GM23338 (cell line): ENCODE measurements around the gene BMP5. TPM values are rescaled to one million over a fixed set of nuclear protein-coding genes. Genes with fewer than 3 reads are reported as not detected.

Experiments used
- ATAC-seq: fragments of 200-7000 bp; cut with Tn5 transposase; 3 replicates; pipeline ENCODE4 v1.9.1; 2020
- DNase-seq: peaks from one replicate; pipeline ENCODE4 v3.0.0-alpha.2; 2015; ENCODE audit warnings: low spot score
- H2AFZ ChIP-seq: fragments of 200-600 bp; sonication (generic); 2 replicates; pipeline ENCODE4 v1.8.0; 2016; ENCODE audit warnings: antibody characterized with exemption, mild to moderate bottlenecking, moderate library complexity
- H3F3A ChIP-seq: fragments of 200-600 bp; sonication (generic); replicated peaks from 2 replicates; pipeline ENCODE4 v1.8.0; 2017; ENCODE audit warnings: antibody characterized with exemption, mixed run types, low read depth
- H3K27ac ChIP-seq: fragments of 200-600 bp; sonication (generic); 2 replicates; pipeline ENCODE4 v1.6.1; 2016; ENCODE audit warnings: low read depth
- H3K27me3 ChIP-seq: fragments of 200-600 bp; sonication (generic); 2 replicates; pipeline ENCODE4 v1.8.0; 2016; ENCODE audit warnings: mild to moderate bottlenecking, mixed run types, moderate library complexity; ENCODE audit not compliant: insufficient read depth
- H3K36me3 ChIP-seq: fragments of 200-600 bp; sonication (generic); 2 replicates; pipeline ENCODE4 v1.8.0; 2016; ENCODE audit warnings: mild to moderate bottlenecking; ENCODE audit not compliant: insufficient read depth
- H3K4me1 ChIP-seq: fragments of 200-600 bp; sonication (generic); 2 replicates; pipeline ENCODE4 v1.8.0; 2016; ENCODE audit warnings: mild to moderate bottlenecking, moderate library complexity; ENCODE audit not compliant: insufficient read depth
- H3K4me2 ChIP-seq: fragments of 200-600 bp; sonication (generic); 2 replicates; pipeline ENCODE4 v1.7.1; 2017; ENCODE audit warnings: mixed run types
- H3K4me3 ChIP-seq: fragments of 200-600 bp; sonication (generic); 2 replicates; pipeline ENCODE4 v1.6.1; 2016; ENCODE audit warnings: mixed run types
- H3K79me2 ChIP-seq: fragments of 200-600 bp; sonication (generic); replicated peaks from 2 replicates; pipeline ENCODE4 v1.8.0; 2017; ENCODE audit warnings: mild to moderate bottlenecking; ENCODE audit not compliant: insufficient read depth
- H3K9me2 ChIP-seq: fragments of 200-600 bp; sonication (generic); 2 replicates; pipeline ENCODE4 v1.8.0; 2017; ENCODE audit not compliant: insufficient read depth
- H4K20me1 ChIP-seq: fragments of 200-600 bp; sonication (generic); replicated peaks from 2 replicates; pipeline ENCODE4 v1.8.0; 2017; ENCODE audit warnings: mild to moderate bottlenecking; ENCODE audit not compliant: insufficient read depth
- H3K27ac Mint-ChIP-seq: 2 replicates; pipeline ENCODE4 v1.8.0; 2020; ENCODE audit warnings: inconsistent platforms, mild to moderate bottlenecking, moderate library complexity, mixed read lengths
- H3K27me3 Mint-ChIP-seq: 3 replicates; pipeline ENCODE4 v1.8.0; 2022; ENCODE audit warnings: low read depth, mild to moderate bottlenecking, moderate library complexity, mixed read lengths, inconsistent platforms; ENCODE audit not compliant: insufficient read depth, poor library complexity
- H3K36me3 Mint-ChIP-seq: 3 replicates; pipeline ENCODE4 v1.8.0; 2021; ENCODE audit warnings: low read depth, mild to moderate bottlenecking, inconsistent platforms, moderate library complexity, mixed read lengths
- H3K4me1 Mint-ChIP-seq: 3 replicates; pipeline ENCODE4 v1.8.0; 2020; ENCODE audit warnings: mild to moderate bottlenecking, inconsistent platforms, mixed read lengths
- H3K4me3 Mint-ChIP-seq: 3 replicates; pipeline ENCODE4 v1.8.0; 2021; ENCODE audit warnings: moderate library complexity, mild to moderate bottlenecking, inconsistent platforms, mixed read lengths
- H3K9me3 Mint-ChIP-seq: 3 replicates; pipeline ENCODE4 v1.8.0; 2020; ENCODE audit warnings: moderate library complexity, mild to moderate bottlenecking, inconsistent platforms, mixed read lengths
- CREB1 ChIP-seq: fragments of 250-450 bp; sonication (Bioruptor Pico); IDR thresholded peaks from 2 replicates; pipeline ENCODE4 v1.5.0; 2020; ENCODE audit warnings: low read depth, mild to moderate bottlenecking, moderate library complexity
- CTCF ChIP-seq, 2 experiments: fragments of 200-600 bp in 1 of 2; sonication (generic) in 1 of 2; conservative IDR thresholded peaks; 2 replicates each; pipeline versions ENCODE4 v1.5.1 to v1.6.1; 2016 to 2017; ENCODE audit warnings: antibody characterized with exemption in 2 of 2, low read depth in 2 of 2, mild to moderate bottlenecking in 2 of 2, moderate library complexity in 1 of 2
- EZH2 ChIP-seq: fragments of 200-600 bp; sonication (generic); IDR thresholded peaks from one replicate; pipeline ENCODE4 v1.8.0; 2017; ENCODE audit warnings: antibody characterized with exemption, mild to moderate bottlenecking, low read depth; ENCODE audit not compliant: unreplicated experiment
- JUNB ChIP-seq: IDR thresholded peaks from one replicate; pipeline ENCODE4 v1.6.1; 2016; ENCODE audit warnings: antibody characterized with exemption; ENCODE audit not compliant: unreplicated experiment
- POLR2AphosphoS5 ChIP-seq: IDR thresholded peaks from 2 replicates; pipeline ENCODE4 v1.6.1; 2016; ENCODE audit warnings: antibody characterized with exemption, low read depth
- REST ChIP-seq: IDR thresholded peaks from one replicate; pipeline ENCODE4 v1.6.1; 2018; ENCODE audit warnings: antibody characterized with exemption; ENCODE audit not compliant: unreplicated experiment
- ZNF331 ChIP-seq: fragments of 250-450 bp; sonication (Bioruptor Pico); IDR thresholded peaks from 2 replicates; pipeline ENCODE4 v1.5.0; 2020; ENCODE audit warnings: low read depth, mild to moderate bottlenecking, moderate library complexity
- polyA plus RNA-seq: library from polyadenylated mRNA; unstranded; fragments of >200 nt; fragmentation: Nextera tagmentation; extraction: Ambion mirVana; gene quantifications from 2 replicates; pipeline ENCODE4 v1.2.1, GENCODE V29; 2016
- total RNA-seq: library from RNA; depleted of rRNA; stranded (reverse); fragments of >200 nt; shearing (Covaris generic); gene quantifications from 2 replicates; pipeline ENCODE4 v1.2.3, GENCODE V29; 2014
- TF ChIP-seq, protein P1 (sequence below): fragments of 250-450 bp; sonication (Bioruptor Pico); IDR thresholded peaks from 2 replicates; pipeline ENCODE4 v1.5.0; 2020; ENCODE audit warnings: mild to moderate bottlenecking, moderate library complexity

BMP5 gene
- total and polyA plus RNA-seq, 2 experiments from 2014 or later, result 0.06 to 0.07 TPM

DNA sequence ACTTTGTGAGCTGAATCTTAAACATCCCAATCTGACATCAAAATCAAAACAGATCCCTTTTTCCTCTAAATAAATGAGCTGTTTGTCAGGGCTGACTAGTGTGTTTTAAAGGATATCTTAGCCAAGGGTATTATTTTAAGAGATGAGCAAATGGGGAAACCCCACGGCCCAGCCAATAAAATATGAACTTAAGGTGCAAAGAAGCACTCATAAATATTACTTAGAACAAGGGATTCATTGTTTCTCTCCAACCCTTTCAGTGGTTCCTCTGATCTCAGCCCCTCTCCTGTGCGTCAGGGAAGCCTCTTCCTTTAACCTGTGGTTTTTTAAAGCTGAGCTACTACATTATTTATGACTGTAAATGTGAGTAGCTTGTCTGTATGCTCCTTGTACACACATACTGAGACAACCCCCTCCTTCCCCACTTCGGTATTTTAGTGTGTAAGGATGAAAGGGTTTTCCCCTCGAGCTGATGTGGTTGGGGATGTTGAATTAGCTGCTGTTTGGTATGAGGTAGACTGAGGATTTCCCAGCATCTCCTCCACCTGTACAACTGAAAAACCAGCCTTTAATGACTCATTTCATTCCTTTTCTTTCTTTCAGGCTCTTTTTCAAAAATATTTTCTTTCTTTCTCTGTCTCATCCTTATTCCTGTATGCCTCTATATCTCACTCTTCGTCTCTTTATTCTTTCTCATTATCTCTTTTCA is 6.5 kb downstream of the BMP5 start (continued):
- TF ChIP-seq, protein P1, sequence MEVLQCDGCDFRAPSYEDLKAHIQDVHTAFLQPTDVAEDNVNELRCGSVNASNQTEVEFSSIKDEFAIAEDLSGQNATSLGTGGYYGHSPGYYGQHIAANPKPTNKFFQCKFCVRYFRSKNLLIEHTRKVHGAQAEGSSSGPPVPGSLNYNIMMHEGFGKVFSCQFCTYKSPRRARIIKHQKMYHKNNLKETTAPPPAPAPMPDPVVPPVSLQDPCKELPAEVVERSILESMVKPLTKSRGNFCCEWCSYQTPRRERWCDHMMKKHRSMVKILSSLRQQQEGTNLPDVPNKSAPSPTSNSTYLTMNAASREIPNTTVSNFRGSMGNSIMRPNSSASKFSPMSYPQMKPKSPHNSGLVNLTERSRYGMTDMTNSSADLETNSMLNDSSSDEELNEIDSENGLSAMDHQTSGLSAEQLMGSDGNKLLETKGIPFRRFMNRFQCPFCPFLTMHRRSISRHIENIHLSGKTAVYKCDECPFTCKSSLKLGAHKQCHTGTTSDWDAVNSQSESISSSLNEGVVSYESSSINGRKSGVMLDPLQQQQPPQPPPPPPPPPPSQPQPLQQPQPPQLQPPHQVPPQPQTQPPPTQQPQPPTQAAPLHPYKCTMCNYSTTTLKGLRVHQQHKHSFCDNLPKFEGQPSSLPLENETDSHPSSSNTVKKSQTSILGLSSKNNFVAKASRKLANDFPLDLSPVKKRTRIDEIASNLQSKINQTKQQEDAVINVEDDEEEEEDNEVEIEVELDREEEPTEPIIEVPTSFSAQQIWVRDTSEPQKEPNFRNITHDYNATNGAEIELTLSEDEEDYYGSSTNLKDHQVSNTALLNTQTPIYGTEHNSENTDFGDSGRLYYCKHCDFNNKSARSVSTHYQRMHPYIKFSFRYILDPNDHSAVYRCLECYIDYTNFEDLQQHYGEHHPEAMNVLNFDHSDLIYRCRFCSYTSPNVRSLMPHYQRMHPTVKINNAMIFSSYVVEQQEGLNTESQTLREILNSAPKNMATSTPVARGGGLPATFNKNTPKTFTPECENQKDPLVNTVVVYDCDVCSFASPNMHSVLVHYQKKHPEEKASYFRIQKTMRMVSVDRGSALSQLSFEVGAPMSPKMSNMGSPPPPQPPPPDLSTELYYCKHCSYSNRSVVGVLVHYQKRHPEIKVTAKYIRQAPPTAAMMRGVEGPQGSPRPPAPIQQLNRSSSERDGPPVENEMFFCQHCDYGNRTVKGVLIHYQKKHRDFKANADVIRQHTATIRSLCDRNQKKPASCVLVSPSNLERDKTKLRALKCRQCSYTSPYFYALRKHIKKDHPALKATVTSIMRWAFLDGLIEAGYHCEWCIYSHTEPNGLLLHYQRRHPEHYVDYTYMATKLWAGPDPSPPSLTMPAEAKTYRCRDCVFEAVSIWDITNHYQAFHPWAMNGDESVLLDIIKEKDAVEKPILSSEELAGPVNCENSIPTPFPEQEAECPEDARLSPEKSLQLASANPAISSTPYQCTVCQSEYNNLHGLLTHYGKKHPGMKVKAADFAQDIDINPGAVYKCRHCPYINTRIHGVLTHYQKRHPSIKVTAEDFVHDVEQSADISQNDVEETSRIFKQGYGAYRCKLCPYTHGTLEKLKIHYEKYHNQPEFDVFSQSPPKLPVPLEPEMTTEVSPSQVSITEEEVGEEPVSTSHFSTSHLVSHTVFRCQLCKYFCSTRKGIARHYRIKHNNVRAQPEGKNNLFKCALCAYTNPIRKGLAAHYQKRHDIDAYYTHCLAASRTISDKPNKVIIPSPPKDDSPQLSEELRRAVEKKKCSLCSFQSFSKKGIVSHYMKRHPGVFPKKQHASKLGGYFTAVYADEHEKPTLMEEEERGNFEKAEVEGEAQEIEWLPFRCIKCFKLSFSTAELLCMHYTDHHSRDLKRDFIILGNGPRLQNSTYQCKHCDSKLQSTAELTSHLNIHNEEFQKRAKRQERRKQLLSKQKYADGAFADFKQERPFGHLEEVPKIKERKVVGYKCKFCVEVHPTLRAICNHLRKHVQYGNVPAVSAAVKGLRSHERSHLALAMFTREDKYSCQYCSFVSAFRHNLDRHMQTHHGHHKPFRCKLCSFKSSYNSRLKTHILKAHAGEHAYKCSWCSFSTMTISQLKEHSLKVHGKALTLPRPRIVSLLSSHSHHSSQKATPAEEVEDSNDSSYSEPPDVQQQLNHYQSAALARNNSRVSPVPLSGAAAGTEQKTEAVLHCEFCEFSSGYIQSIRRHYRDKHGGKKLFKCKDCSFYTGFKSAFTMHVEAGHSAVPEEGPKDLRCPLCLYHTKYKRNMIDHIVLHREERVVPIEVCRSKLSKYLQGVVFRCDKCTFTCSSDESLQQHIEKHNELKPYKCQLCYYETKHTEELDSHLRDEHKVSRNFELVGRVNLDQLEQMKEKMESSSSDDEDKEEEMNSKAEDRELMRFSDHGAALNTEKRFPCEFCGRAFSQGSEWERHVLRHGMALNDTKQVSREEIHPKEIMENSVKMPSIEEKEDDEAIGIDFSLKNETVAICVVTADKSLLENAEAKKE (CRISPR knock-in tag), result no peak
- no peak for TF ChIP-seq ZNF331 (CRISPR knock-in tag)

- no peaks in the 10 kb centered on the region for H3F3A ChIP-seq
- no peak for ATAC-seq
- H3K27ac Mint-ChIP-seq, result no peak overlapping the region
- no peak overlapping the region for H3K4me3 ChIP-seq
- H4K20me1 ChIP-seq, result no peaks in the 10 kb centered on the region
- H3K27me3 Mint-ChIP-seq, result peaks cover 2% of the 10 kb centered on the region
- H3K9me3 Mint-ChIP-seq, result no peaks in the 10 kb centered on the region
- no peaks in the 10 kb centered on the region for H3K4me1 ChIP-seq
- H3K27me3 ChIP-seq, result no peaks in the 10 kb centered on the region
- H2AFZ ChIP-seq, result no peak overlapping the region
- no peak overlapping the region for H3K4me3 Mint-ChIP-seq
- no peaks in the 10 kb centered on the region; the same call in 1 of the 3 replicates for H3K4me1 Mint-ChIP-seq
- no peak for DNase-seq
- no peaks in the 10 kb centered on the region for H3K9me2 ChIP-seq
- H3K4me2 ChIP-seq, result no peak overlapping the region
- H3K27ac ChIP-seq, result no peak overlapping the region
- no peaks in the 10 kb centered on the region for H3K36me3 Mint-ChIP-seq
- H3K36me3 ChIP-seq, result no peaks in the 10 kb centered on the region
- no peaks in the 10 kb centered on the region for H3K79me2 ChIP-seq
- no peak for TF ChIP-seq EZH2
- no peak for TF ChIP-seq JUNB
- TF ChIP-seq POLR2AphosphoS5, result no peak
- TF ChIP-seq ZNF331 (CRISPR knock-in tag), result no peak
- no peak for TF ChIP-seq CREB1
- no peak for TF ChIP-seq REST
- no peak for TF ChIP-seq CTCF (conservative IDR thresholded peaks at IDR 0.05; ENCODE audit: low read depth in 2 of 2)
These were observed 7.2 kb downstream of the BMP5 start for GRCh38 chr6:55868176-55868575.
